Measurements from ENCODE around the gene CLIC4.

- TF ChIP-seq CTCF (IDR thresholded peaks at IDR 0.05) (no peak), POLR2A (IDR thresholded peaks at IDR 0.05) (no peak)
These were observed 60.5 kb downstream of the CLIC4 start for GRCh38 chr1:24805534-24806301.

All from Peyer's patch (tissue), 4 donors.